ENCODE measurements around the gene PCAT6. TPM values are rescaled to one million over a fixed set of nuclear protein-coding genes. Genes with fewer than 3 reads are reported as not detected.

PCAT6 gene
- total RNA-seq, 1 donor: 0.72 TPM

DNA sequence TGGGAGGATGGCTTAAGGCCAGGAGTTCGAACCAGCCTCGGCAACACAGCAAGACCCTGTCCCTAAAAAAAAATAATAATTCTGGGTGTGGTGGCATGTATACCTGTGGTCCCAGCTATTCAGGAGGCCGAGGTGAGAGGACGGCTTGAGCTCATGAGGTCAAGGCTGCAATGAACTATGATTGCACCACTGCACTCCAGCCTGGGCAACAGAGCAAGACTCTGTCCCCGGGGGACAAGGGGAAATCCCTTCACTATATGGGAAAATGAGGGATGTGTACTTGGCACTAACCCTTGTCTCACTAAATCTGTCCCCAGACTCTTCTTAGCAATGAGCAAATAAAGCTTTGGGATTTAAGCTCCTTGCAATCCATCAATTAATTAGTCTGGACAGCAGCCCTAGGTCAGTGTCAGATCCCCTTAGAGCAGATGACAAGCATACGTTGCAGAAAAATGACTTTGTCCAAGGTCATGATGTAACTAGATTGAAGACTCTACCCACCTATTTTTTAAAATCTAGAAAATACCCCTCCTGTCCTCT lies 11.9 kb upstream of the PCAT6 start:
- Histone ChIP-seq H3K9me3 (ENCODE audit: low read depth, low read length) (no peaks in the 10 kb centered on the region), H3K79me2 (ENCODE audit: insufficient read depth, low read length) (peaks cover 97% of the 10 kb centered on the region), H3K4me2 (ENCODE audit: insufficient read depth, low read length) (no peak overlapping the region), H3K27me3 (ENCODE audit: insufficient read depth, low read length) (no peaks in the 10 kb centered on the region), H4K20me1 (ENCODE audit: insufficient read depth, low read length) (peaks cover 89% of the 10 kb centered on the region), H3K4me3 (ENCODE audit: insufficient read depth, low read length) (no peak overlapping the region), H3K36me3 (ENCODE audit: insufficient read depth, low read length) (no peaks in the 10 kb centered on the region), H3K4me1 (ENCODE audit: insufficient read depth, low read length) (peaks cover 11% of the 10 kb centered on the region), H2AFZ (ENCODE audit: low read length) (no peak overlapping the region), H3K27ac (ENCODE audit: low read depth, low read length) (no peak overlapping the region)
- no peak for DNase-seq (ENCODE audit: insufficient read length, low spot score, missing footprints)
- TF ChIP-seq CTCF (IDR thresholded peaks at IDR 0.05; ENCODE audit: extremely low read depth, low read depth, low read length): no peak

- DNase-seq (ENCODE audit: insufficient read length, low spot score, missing footprints): no peak
- no peaks in the 10 kb centered on the region for H3K36me3 ChIP-seq (ENCODE audit: insufficient read depth, low read length)
- H4K20me1 ChIP-seq (ENCODE audit: insufficient read depth, low read length): peaks cover 84% of the 10 kb centered on the region
- TF ChIP-seq CTCF (IDR thresholded peaks at IDR 0.05; ENCODE audit: extremely low read depth, low read depth, low read length): no peak
- H2AFZ ChIP-seq (ENCODE audit: low read length): no peak overlapping the region
- no peaks in the 10 kb centered on the region for H3K27me3 ChIP-seq (ENCODE audit: insufficient read depth, low read length)
- H3K9me3 ChIP-seq (ENCODE audit: low read depth, low read length): no peaks in the 10 kb centered on the region
- H3K4me2 ChIP-seq (ENCODE audit: insufficient read depth, low read length): no peak overlapping the region
- H3K4me1 ChIP-seq (ENCODE audit: insufficient read depth, low read length): peaks cover 19% of the 10 kb centered on the region
- peaks cover 97% of the 10 kb centered on the region for H3K79me2 ChIP-seq (ENCODE audit: insufficient read depth, low read length)
- no peak overlapping the region for H3K4me3 ChIP-seq (ENCODE audit: insufficient read depth, low read length)
- H3K27ac ChIP-seq (ENCODE audit: low read depth, low read length): no peak overlapping the region
Observed at GRCh38 chr1:202800742-202801141, 10.0 kb upstream of the PCAT6 start.

GRCh38 chr1:202801175-202801574 lies 9.6 kb upstream of the PCAT6 start:
- no peak overlapping the region for H3K4me2 ChIP-seq (ENCODE audit: insufficient read depth, low read length)
- H3K79me2 ChIP-seq (ENCODE audit: insufficient read depth, low read length): peaks cover 97% of the 10 kb centered on the region
- no peaks in the 10 kb centered on the region for H3K27me3 ChIP-seq (ENCODE audit: insufficient read depth, low read length)
- H3K4me3 ChIP-seq (ENCODE audit: insufficient read depth, low read length): no peak overlapping the region
- H3K36me3 ChIP-seq (ENCODE audit: insufficient read depth, low read length): no peaks in the 10 kb centered on the region
- H2AFZ ChIP-seq (ENCODE audit: low read length): no peak overlapping the region
- peaks cover 24% of the 10 kb centered on the region for H3K4me1 ChIP-seq (ENCODE audit: insufficient read depth, low read length)
- no peak for DNase-seq (ENCODE audit: insufficient read length, low spot score, missing footprints)
- peaks cover 84% of the 10 kb centered on the region for H4K20me1 ChIP-seq (ENCODE audit: insufficient read depth, low read length)
- no peaks in the 10 kb centered on the region for H3K9me3 ChIP-seq (ENCODE audit: low read depth, low read length)
- TF ChIP-seq CTCF (IDR thresholded peaks at IDR 0.05; ENCODE audit: extremely low read depth, low read depth, low read length): no peak
- no peak overlapping the region for H3K27ac ChIP-seq (ENCODE audit: low read depth, low read length)

- Histone ChIP-seq H3K27me3 (ENCODE audit: insufficient read depth, low read length) (no peaks in the 10 kb centered on the region), H3K4me2 (ENCODE audit: insufficient read depth, low read length) (no peak overlapping the region), H2AFZ (ENCODE audit: low read length) (no peak overlapping the region), H3K9me3 (ENCODE audit: low read depth, low read length) (no peaks in the 10 kb centered on the region), H3K27ac (ENCODE audit: low read depth, low read length) (no peak overlapping the region), H3K4me1 (ENCODE audit: insufficient read depth, low read length) (peaks cover 24% of the 10 kb centered on the region), H4K20me1 (ENCODE audit: insufficient read depth, low read length) (peaks cover 84% of the 10 kb centered on the region), H3K79me2 (ENCODE audit: insufficient read depth, low read length) (peaks cover 97% of the 10 kb centered on the region), H3K36me3 (ENCODE audit: insufficient read depth, low read length) (no peaks in the 10 kb centered on the region), H3K4me3 (ENCODE audit: insufficient read depth, low read length) (no peak overlapping the region)
- DNase-seq (ENCODE audit: insufficient read length, low spot score, missing footprints): no peak
- TF ChIP-seq CTCF (IDR thresholded peaks at IDR 0.05; ENCODE audit: extremely low read depth, low read depth, low read length): no peak
Observed at GRCh38 chr1:202802034-202802433, 8.7 kb upstream of the PCAT6 start.

Measured in osteoblast (primary cell).